Embryonic facial prominence (tissue), 1 donor: ENCODE measurements around the gene SREBF2.
"Not testable (repeated sequence)": the region's sequence is repeated elsewhere in the genome, so short reads cannot be mapped to it uniquely, and the experiment has no call there.

Source experiments
- DNase-seq: peaks from one replicate; pipeline ENCODE4 v3.0.0-alpha.2; 2016; ENCODE audit errors: extremely low spot score

The SREBF2 gene

GRCh38 chr22:41842996-41843970 is 10.4 kb downstream of the SREBF2 start:
- no peak for DNase-seq

GRCh38 chr22:41844036-41844435 is 11.1 kb downstream of the SREBF2 start:
- no peak for DNase-seq

- DNase-seq: no peak
Measured at GRCh38 chr22:41844513-41844912, 11.6 kb downstream of the SREBF2 start.

GRCh38 chr22:41845380-41846267 is 12.7 kb downstream of the SREBF2 start:
- no peak for DNase-seq

GRCh38 chr22:41846268-41846987 is 13.5 kb downstream of the SREBF2 start:
- no peak for DNase-seq

- no peak for DNase-seq
Measured at GRCh38 chr22:41847300-41847699, 14.4 kb downstream of the SREBF2 start.

- DNase-seq: no peak
Measured at GRCh38 chr22:41848468-41848867, 15.6 kb downstream of the SREBF2 start.

- no peak for DNase-seq
Measured at GRCh38 chr22:41856469-41856868, 23.6 kb downstream of the SREBF2 start.

GRCh38 chr22:41857155-41857859 is 24.4 kb downstream of the SREBF2 start:
- no peak for DNase-seq

GRCh38 chr22:41857860-41858199 is 24.9 kb downstream of the SREBF2 start:
- no peak for DNase-seq

- no peak for DNase-seq
Measured at GRCh38 chr22:41862160-41862529, 29.2 kb downstream of the SREBF2 start.

GRCh38 chr22:41862530-41863266 is 29.8 kb downstream of the SREBF2 start:
- DNase-seq: no peak

GRCh38 chr22:41863472-41863871 is 30.6 kb downstream of the SREBF2 start:
- DNase-seq: no peak

- no peak for DNase-seq
Measured at GRCh38 chr22:41868556-41868955, 35.7 kb downstream of the SREBF2 start.

GRCh38 chr22:41870081-41870480 is 37.2 kb downstream of the SREBF2 start:
- DNase-seq: not testable (repeated sequence)

GRCh38 chr22:41870786-41871185 is 37.9 kb downstream of the SREBF2 start:
- no peak for DNase-seq

- no peak for DNase-seq
Measured at GRCh38 chr22:41873391-41873790, 40.5 kb downstream of the SREBF2 start.

GRCh38 chr22:41874090-41874489 is 41.2 kb downstream of the SREBF2 start:
- no peak for DNase-seq

- no peak for DNase-seq
Measured at GRCh38 chr22:41875531-41876270, 42.8 kb downstream of the SREBF2 start.

- no peak for DNase-seq
Measured at GRCh38 chr22:41876275-41876674, 43.4 kb downstream of the SREBF2 start.
